ENCODE measurements around the gene SLC25A42.
A peak's percentile ranks its signal among the peaks of the same experiment; 100 is the strongest.

The SLC25A42 gene

GRCh38 chr19:19057720-19058119 is 6.1 kb upstream of the SLC25A42 start:
- Mint-ChIP-seq H3K36me3 (peaks cover 50% of the 10 kb centered on the region), H3K27ac (no peak overlapping the region)

GRCh38 chr19:19059018-19059836 is 4.6 kb upstream of the SLC25A42 start:
- H3K36me3 Mint-ChIP-seq: peaks cover 44% of the 10 kb centered on the region
- ATAC-seq: no peak
- H3K4me3 Mint-ChIP-seq: no peak overlapping the region
- no peaks in the 10 kb centered on the region for H3K9me3 Mint-ChIP-seq
- peaks cover 20% of the 10 kb centered on the region for H3K4me1 Mint-ChIP-seq
- H3K27me3 Mint-ChIP-seq: no peaks in the 10 kb centered on the region
- H3K27ac Mint-ChIP-seq: peak overlapping the region; percentile 77

More at GRCh38 chr19:19057720-19058119, 6.1 kb upstream of the SLC25A42 start:
- Mint-ChIP-seq H3K4me1 (peaks cover 14% of the 10 kb centered on the region), H3K4me3 (no peak overlapping the region), H3K27me3 (no peaks in the 10 kb centered on the region), H3K9me3 (no peaks in the 10 kb centered on the region)
- no peak for ATAC-seq

GRCh38 chr19:19059837-19060611 is 3.8 kb upstream of the SLC25A42 start:
- Mint-ChIP-seq H3K27ac (peak overlapping the region; percentile 77), H3K27me3 (no peaks in the 10 kb centered on the region), H3K4me1 (peaks cover 28% of the 10 kb centered on the region), H3K9me3 (no peaks in the 10 kb centered on the region), H3K4me3 (no peak overlapping the region), H3K36me3 (peaks cover 39% of the 10 kb centered on the region)
- no peak for ATAC-seq

DNA sequence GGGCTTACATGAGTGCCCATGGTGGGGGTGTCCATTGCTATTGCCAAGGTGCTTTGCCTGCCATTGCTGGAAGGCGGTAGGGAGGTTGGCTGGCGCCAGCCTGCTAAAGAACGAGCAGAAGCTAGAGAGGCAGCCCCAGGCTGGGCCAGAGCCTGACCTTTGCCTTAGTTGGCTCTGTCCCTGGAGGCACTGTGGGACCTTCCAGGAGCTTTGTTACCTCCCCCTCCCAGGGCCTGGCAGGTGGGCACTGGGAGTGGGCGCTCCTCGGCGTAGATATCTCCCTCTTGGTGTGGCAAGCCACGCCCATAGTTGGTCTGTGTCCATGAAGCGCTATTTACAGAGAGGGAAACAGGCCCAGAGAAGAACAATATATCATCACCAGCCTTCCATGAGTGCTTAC is 2.3 kb upstream of the SLC25A42 start:
- ATAC-seq: no peak
- Mint-ChIP-seq H3K27ac (no peak overlapping the region), H3K27me3 (no peaks in the 10 kb centered on the region), H3K4me1 (peaks cover 38% of the 10 kb centered on the region), H3K36me3 (peaks cover 26% of the 10 kb centered on the region), H3K4me3 (no peak overlapping the region), H3K9me3 (no peaks in the 10 kb centered on the region)

- Mint-ChIP-seq H3K27me3 (no peaks in the 10 kb centered on the region), H3K27ac (peak overlapping the region; percentile 84), H3K4me3 (peak overlapping the region; percentile 96), H3K36me3 (peaks cover 21% of the 10 kb centered on the region), H3K9me3 (no peaks in the 10 kb centered on the region), H3K4me1 (peaks cover 49% of the 10 kb centered on the region)
- ATAC-seq: no peak
Observed at GRCh38 chr19:19062454-19063182, 1.2 kb upstream of the SLC25A42 start.

GRCh38 chr19:19064098-19064722 is 416 bp downstream of the SLC25A42 start:
- H3K4me1 Mint-ChIP-seq: peaks cover 58% of the 10 kb centered on the region
- H3K4me3 Mint-ChIP-seq: peak overlapping the region; percentile 96
- ATAC-seq: no peak
- no peaks in the 10 kb centered on the region for H3K27me3 Mint-ChIP-seq
- H3K27ac Mint-ChIP-seq: peak overlapping the region; percentile 84
- H3K36me3 Mint-ChIP-seq: peaks cover 11% of the 10 kb centered on the region
- no peaks in the 10 kb centered on the region for H3K9me3 Mint-ChIP-seq

- Mint-ChIP-seq H3K27me3 (no peaks in the 10 kb centered on the region), H3K27ac (peak overlapping the region; percentile 84), H3K4me3 (peak overlapping the region; percentile 96), H3K9me3 (no peaks in the 10 kb centered on the region), H3K4me1 (peaks cover 60% of the 10 kb centered on the region), H3K36me3 (peaks cover 3% of the 10 kb centered on the region)
- no peak for ATAC-seq
Observed at GRCh38 chr19:19064811-19065745, 1.3 kb downstream of the SLC25A42 start.

GRCh38 chr19:19067276-19068072 is 3.7 kb downstream of the SLC25A42 start:
- Mint-ChIP-seq H3K4me1 (peaks cover 67% of the 10 kb centered on the region), H3K27ac (peak overlapping the region; percentile 77), H3K4me3 (peak overlapping the region; percentile 26), H3K9me3 (no peaks in the 10 kb centered on the region), H3K36me3 (no peaks in the 10 kb centered on the region), H3K27me3 (no peaks in the 10 kb centered on the region)
- no peak for ATAC-seq

- peak; percentile 53 for ATAC-seq
- Mint-ChIP-seq H3K27ac (peak overlapping the region; percentile 77), H3K4me3 (peak overlapping the region; percentile 53), H3K4me1 (peaks cover 69% of the 10 kb centered on the region), H3K36me3 (peaks cover 8% of the 10 kb centered on the region), H3K9me3 (no peaks in the 10 kb centered on the region), H3K27me3 (no peaks in the 10 kb centered on the region)
Observed at GRCh38 chr19:19068659-19069654, 5.2 kb downstream of the SLC25A42 start.

DNA sequence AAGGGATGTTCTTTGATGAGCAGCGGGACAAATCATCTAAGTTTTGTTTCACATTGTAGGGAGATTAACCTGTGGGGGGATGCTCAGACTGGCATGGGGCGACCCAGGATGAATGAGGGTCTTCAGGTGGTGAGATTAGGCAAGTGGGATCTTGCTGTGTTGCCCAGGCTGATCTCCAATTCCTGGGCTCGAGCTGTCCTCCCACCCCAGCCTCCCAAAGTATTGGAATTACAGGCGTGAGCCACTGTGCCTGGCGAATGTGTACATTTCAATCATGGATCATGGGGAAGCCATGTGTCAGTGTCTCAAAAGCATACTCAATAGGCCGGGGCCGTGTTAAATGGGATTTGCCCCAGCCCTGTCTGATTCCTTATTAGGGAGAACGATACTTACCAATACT is 8.1 kb downstream of the SLC25A42 start:
- Mint-ChIP-seq H3K36me3 (peaks cover 11% of the 10 kb centered on the region), H3K27ac (no peak overlapping the region), H3K4me3 (no peak overlapping the region), H3K9me3 (no peaks in the 10 kb centered on the region), H3K27me3 (no peaks in the 10 kb centered on the region), H3K4me1 (peaks cover 62% of the 10 kb centered on the region)
- no peak for ATAC-seq

GRCh38 chr19:19074196-19074882 is 10.5 kb downstream of the SLC25A42 start:
- Mint-ChIP-seq H3K27ac (no peak overlapping the region), H3K4me3 (no peak overlapping the region), H3K4me1 (peaks cover 64% of the 10 kb centered on the region), H3K9me3 (no peaks in the 10 kb centered on the region), H3K36me3 (peaks cover 31% of the 10 kb centered on the region), H3K27me3 (no peaks in the 10 kb centered on the region)
- ATAC-seq: no peak

- H3K27me3 Mint-ChIP-seq: no peaks in the 10 kb centered on the region
- H3K36me3 Mint-ChIP-seq: peaks cover 34% of the 10 kb centered on the region
- no peak overlapping the region for H3K4me3 Mint-ChIP-seq
- ATAC-seq: no peak
- H3K27ac Mint-ChIP-seq: no peak overlapping the region
- H3K9me3 Mint-ChIP-seq: no peaks in the 10 kb centered on the region
- peaks cover 64% of the 10 kb centered on the region for H3K4me1 Mint-ChIP-seq
Observed at GRCh38 chr19:19075126-19075525, 11.3 kb downstream of the SLC25A42 start.
